K562 (cell line): ENCODE measurements around the gene LSM14B. TPM values are rescaled to one million over a fixed set of nuclear protein-coding genes. Genes with fewer than 3 reads are reported as not detected.

Experiments
- ARHGAP35 ChIP-seq: fragments of 450-650 bp; IDR thresholded peaks from 2 replicates; pipeline ENCODE4 v1.6.1; 2018; ENCODE audit not compliant: partially characterized antibody
- CGGBP1 ChIP-seq: fragments of 250-450 bp; sonication (Bioruptor Pico); IDR thresholded peaks from 2 replicates; pipeline ENCODE4 v1.9.0; 2021; ENCODE audit warnings: mild to moderate bottlenecking
- CSDE1 ChIP-seq, 2 experiments: fragments of 450-650 bp; IDR thresholded peaks; 2 replicates each; pipeline ENCODE4 v1.6.1; 2016; ENCODE audit warnings: mild to moderate bottlenecking in 1 of 2
- CUX1 ChIP-seq: fragments of 200-800 bp; sonication (Bioruptor generic); IDR thresholded peaks from 2 replicates; pipeline ENCODE4 v1.6.1; 2016; ENCODE audit warnings: missing genetic modification characterization, missing compliant biosample characterization
- ERF ChIP-seq: fragments of 450-650 bp; formaldehyde crosslinking; IDR thresholded peaks from 2 replicates; pipeline ENCODE4 v1.4.0; 2020; ENCODE audit warnings: mild to moderate bottlenecking, mixed read lengths
- FUS ChIP-seq: fragments of 200-400 bp; formaldehyde crosslinking; optimal IDR thresholded peaks from 2 replicates; pipeline ENCODE3; 2017; ENCODE audit warnings: low read depth, low read length
- HMG20A ChIP-seq: fragments of 450-650 bp; formaldehyde crosslinking; conservative IDR thresholded peaks from 2 replicates; pipeline ENCODE4 v1.4.0; 2020; ENCODE audit warnings: mild to moderate bottlenecking, mixed read lengths
- NR0B1 ChIP-seq: fragments of 450-650 bp; IDR thresholded peaks from one replicate; pipeline ENCODE4 v1.6.1; 2018; ENCODE audit warnings: mild to moderate bottlenecking, moderate library complexity; ENCODE audit not compliant: partially characterized antibody
- PTTG1 ChIP-seq: fragments of 450-650 bp; IDR thresholded peaks from 2 replicates; pipeline ENCODE4 v1.6.1; 2016; ENCODE audit warnings: low read depth, mild to moderate bottlenecking, missing genetic modification characterization, missing compliant biosample characterization
- PURB ChIP-seq: sonication (generic); formaldehyde crosslinking; IDR thresholded peaks from 2 replicates; pipeline ENCODE4 v1.9.0; 2021; ENCODE audit warnings: low read depth, mild to moderate bottlenecking, missing genetic modification reagents
- RBM39 ChIP-seq: fragments of 200-400 bp; formaldehyde crosslinking; optimal IDR thresholded peaks from 2 replicates; pipeline ENCODE3; 2018; ENCODE audit warnings: low read depth, low read length
- SMAD4 ChIP-seq: fragments of 250-450 bp; sonication (Bioruptor Pico); conservative IDR thresholded peaks from 2 replicates; pipeline ENCODE4 v1.8.0; 2021; ENCODE audit warnings: inconsistent platforms, mild to moderate bottlenecking, moderate library complexity
- SREBF1 ChIP-seq: fragments of 150-350 bp; IDR thresholded peaks from 2 replicates; pipeline ENCODE4 v1.6.1; 2014; ENCODE audit warnings: antibody characterized with exemption, low read depth, low read length, borderline replicate concordance
- ZNF124 ChIP-seq: sonication (generic); formaldehyde crosslinking; IDR thresholded peaks from 2 replicates; pipeline ENCODE4 v1.8.1; 2022; ENCODE audit warnings: missing genetic modification reagents
- ZNF395 ChIP-seq: fragments of 200-800 bp; sonication (Bioruptor generic); IDR thresholded peaks from 2 replicates; pipeline ENCODE4 v1.6.1; 2017; ENCODE audit warnings: missing genetic modification characterization, missing compliant biosample characterization
- ZNF431 ChIP-seq: sonication (generic); formaldehyde crosslinking; IDR thresholded peaks from 2 replicates; pipeline ENCODE4 v1.8.0; 2022; ENCODE audit warnings: mild to moderate bottlenecking, missing genetic modification reagents
- polyA plus RNA-seq, 8 experiments: library from polyadenylated mRNA; depleted of rRNA in 4 of 8; stranded (reverse) in 5 of 8; unstranded in 3 of 8; fragments of >200 nt; fragmentation: Nextera tagmentation in 2 of 8; fragmentation: Illumina TruSeq in 1 of 8; extraction: Ambion mirVana in 2 of 8; extraction: Trizol in 1 of 8; gene quantifications; 2 replicates each; pipeline versions ENCODE4 v1.2.1 to v1.2.3, GENCODE V29; 2011 to 2014; ENCODE audit warnings: inconsistent platforms in 1 of 8, missing spikeins in 1 of 8
- total RNA-seq, 7 experiments: library from RNA; depleted of rRNA in 6 of 7; stranded (reverse); fragments of >200 nt in 6 of 7; fragmentation: Illumina TruSeq in 2 of 7; extraction: Trizol in 2 of 7; gene quantifications; 2 replicates each; pipeline versions ENCODE4 v1.2.1 to v1.2.3, GENCODE V29; 2011 to 2021; ENCODE audit warnings: low replicate concordance in 1 of 7

The LSM14B gene
- total and polyA plus RNA-seq, 9 of the 15 experiments (the other 6 are each of a cell fraction or from before 2014, with no cell fraction given): 0.66 to 36.0 (median 20.2) TPM

- TF ChIP-seq ZNF124: no peak
- no peak for TF ChIP-seq FUS
- TF ChIP-seq PTTG1 (tag): no peak
- no peak for TF ChIP-seq SREBF1
- peak; percentile 83 for TF ChIP-seq SMAD4 (CRISPR knock-in tag)
- no peak for TF ChIP-seq ZNF431 (CRISPR knock-in tag)
- TF ChIP-seq ERF (CRISPR knock-in tag): no peak
- no peak for TF ChIP-seq ZNF395 (CRISPR knock-in tag)
- no peak for TF ChIP-seq PURB (CRISPR knock-in tag)
- no peak for TF ChIP-seq CSDE1 (IDR thresholded peaks at IDR 0.05)
- no peak for TF ChIP-seq CGGBP1 (CRISPR knock-in tag)
- TF ChIP-seq RBM39: no peak
- no peak for TF ChIP-seq ARHGAP35
- TF ChIP-seq HMG20A: no peak
- no peak for TF ChIP-seq NR0B1
- TF ChIP-seq CUX1 (CRISPR knock-in tag): no peak
Measured at GRCh38 chr20:62143081-62143956, 21.0 kb downstream of the LSM14B start, which contains the start of the genes PSMA7 and SS18L1 (continued).
